ENCODE results near the gene MXD1. TPM values are rescaled to one million over a fixed set of nuclear protein-coding genes. Genes with fewer than 3 reads are reported as not detected.

Gene MXD1
- total and polyA plus RNA-seq, 7 donors: 5.4 to 102 (median 7.8) TPM

GRCh38 chr2:69960821-69961220 lies 45.9 kb downstream of the MXD1 start:
- no peaks in the 10 kb centered on the region for H3K4me1 ChIP-seq
- 95 to 96% methylated on average over 6 of the region's 6 CpGs for WGBS, 2 donors
- no peak for TF ChIP-seq POLR2A (IDR thresholded peaks at IDR 0.05)
- no peak for TF ChIP-seq CTCF (IDR thresholded peaks at IDR 0.05)
- TF ChIP-seq POLR2AphosphoS5 (IDR thresholded peaks at IDR 0.05): no peak
- TF ChIP-seq EP300 (IDR thresholded peaks at IDR 0.05): no peak
- H3K4me3 ChIP-seq: no peak overlapping the region
- intact Hi-C loops (cut with DNase I): no loop called here
- H3K27me3 ChIP-seq: no peaks in the 10 kb centered on the region
- H3K9me3 ChIP-seq: no peaks in the 10 kb centered on the region
- H3K36me3 ChIP-seq: no peaks in the 10 kb centered on the region
- DNase-seq: no peak
- H3K27ac ChIP-seq: no peak overlapping the region

- Histone ChIP-seq H3K4me3 (no peak within 1 kb of the TSS), H3K27ac (no peak within 1 kb of the TSS), H3K27me3 (no peaks in the 10 kb centered on the region), H3K9me3 (no peaks in the 10 kb centered on the region), H3K36me3 (no peaks in the 10 kb centered on the region), H3K4me1 (no peaks in the 10 kb centered on the region)
- DNase-seq: no peak
- TF ChIP-seq POLR2A (IDR thresholded peaks at IDR 0.05) (no peak), EP300 (IDR thresholded peaks at IDR 0.05) (no peak), POLR2AphosphoS5 (IDR thresholded peaks at IDR 0.05) (no peak), CTCF (IDR thresholded peaks at IDR 0.05) (no peak)
- 90 to 92% methylated on average over 14 of the region's 14 CpGs for WGBS, 2 donors
- intact Hi-C loops (cut with DNase I): no loop called here
These were observed 46.6 kb downstream of the MXD1 start, which contains the start of gene ASPRV1 for GRCh38 chr2:69961496-69961895. ASPRV1 (minus strand) TSS chr2:69961631; CDS start chr2:69961436, 195 bp downstream.

GRCh38 chr2:69962986-69963730 lies 48.2 kb downstream of the MXD1 start:
- H3K9me3 ChIP-seq: no peaks in the 10 kb centered on the region
- TF ChIP-seq POLR2AphosphoS5 (IDR thresholded peaks at IDR 0.05) (no peak), EP300 (IDR thresholded peaks at IDR 0.05) (no peak), POLR2A (IDR thresholded peaks at IDR 0.05) (no peak)
- no peaks in the 10 kb centered on the region for H3K36me3 ChIP-seq
- no peak overlapping the region for H3K4me3 ChIP-seq
- WGBS, 2 donors: 96 to 98% methylated on average over 8 of the region's 8 CpGs
- no peak for DNase-seq
- no peaks in the 10 kb centered on the region for H3K4me1 ChIP-seq
- no peaks in the 10 kb centered on the region for H3K27me3 ChIP-seq
- no peak overlapping the region for H3K27ac ChIP-seq
- intact Hi-C loops (cut with DNase I): no loop called here

GRCh38 chr2:69964353-69964841 lies 49.5 kb downstream of the MXD1 start:
- no peak overlapping the region for H3K27ac ChIP-seq
- no peak for DNase-seq
- no peaks in the 10 kb centered on the region for H3K4me1 ChIP-seq
- WGBS, 2 donors: 26 to 72% methylated on average over 7 of the region's 7 CpGs
- H3K36me3 ChIP-seq: no peaks in the 10 kb centered on the region
- no peak for TF ChIP-seq POLR2A (IDR thresholded peaks at IDR 0.05)
- TF ChIP-seq CTCF (IDR thresholded peaks at IDR 0.05): no peak
- TF ChIP-seq POLR2AphosphoS5 (IDR thresholded peaks at IDR 0.05): no peak
- no peak for TF ChIP-seq EP300 (IDR thresholded peaks at IDR 0.05)
- no peaks in the 10 kb centered on the region for H3K27me3 ChIP-seq
- intact Hi-C loops (cut with DNase I): no loop called here
- no peaks in the 10 kb centered on the region for H3K9me3 ChIP-seq
- no peak overlapping the region for H3K4me3 ChIP-seq

GRCh38 chr2:69965756-69966445 lies 51.0 kb downstream of the MXD1 start:
- no peak for TF ChIP-seq EP300 (IDR thresholded peaks at IDR 0.05)
- TF ChIP-seq POLR2A (IDR thresholded peaks at IDR 0.05): no peak
- no peak for TF ChIP-seq CTCF (IDR thresholded peaks at IDR 0.05)
- TF ChIP-seq POLR2AphosphoS5 (IDR thresholded peaks at IDR 0.05): no peak
- no peaks in the 10 kb centered on the region for H3K9me3 ChIP-seq
- WGBS, 2 donors: 95 to 96% methylated on average over 8 of the region's 8 CpGs
- peak; percentile 15 for DNase-seq
- no peak overlapping the region for H3K27ac ChIP-seq
- no peaks in the 10 kb centered on the region for H3K36me3 ChIP-seq
- no peaks in the 10 kb centered on the region for H3K4me1 ChIP-seq
- no peak overlapping the region for H3K4me3 ChIP-seq
- no peaks in the 10 kb centered on the region for H3K27me3 ChIP-seq
- intact Hi-C loops (cut with DNase I): no loop called here

Measured in sigmoid colon (tissue), 7 donors.